GM12878 (cell line): ENCODE data around the gene DUOX1.

ENCODE experiments used
- CTCF ChIP-seq, 3 experiments: IDR thresholded peaks in 2 of 3; conservative IDR thresholded peaks in 1 of 3; 2 replicates each; pipeline ENCODE4 v1.5.1; 2011; ENCODE audit warnings: low read depth in 3 of 3, low read length in 3 of 3, mild to moderate bottlenecking in 3 of 3, control low read depth in 2 of 3, moderate library complexity in 2 of 3, inconsistent platforms in 1 of 3, mixed read lengths in 1 of 3; ENCODE audit not compliant: control insufficient read depth in 2 of 3, insufficient read depth in 1 of 3; ENCODE audit errors: extremely low read depth in 1 of 3
- EZH2 ChIP-seq: IDR thresholded peaks from 2 replicates; pipeline ENCODE4 v1.6.1; 2012; ENCODE audit warnings: low read depth, mild to moderate bottlenecking, control low read depth, inconsistent platforms, low read length, borderline replicate concordance; ENCODE audit not compliant: control insufficient read depth
- NBN ChIP-seq: fragments of 450-650 bp; IDR thresholded peaks from 2 replicates; pipeline ENCODE4 v1.6.1; 2016
- POLR2AphosphoS2 ChIP-seq: IDR thresholded peaks from 2 replicates; pipeline ENCODE4 v1.6.1; 2011; ENCODE audit warnings: low read depth, mild to moderate bottlenecking, low read length, improper control_type of control experiment, moderate library complexity
- USF2 ChIP-seq: IDR thresholded peaks from 2 replicates; pipeline ENCODE4 v1.6.1; 2011; ENCODE audit warnings: low read depth, low read length, improper control_type of control experiment, borderline replicate concordance

- TF ChIP-seq CTCF (IDR thresholded peaks at IDR 0.05 in 2 of 3, conservative IDR thresholded peaks at IDR 0.05 in 1 of 3; ENCODE audit: control insufficient read depth in 2 of 3, extremely low read depth in 1 of 3, insufficient read depth in 1 of 3, low read depth in 3 of 3, low read length in 3 of 3) (no peak), EZH2 (no peak), USF2 (no peak; the same call in 1 of the 2 replicates), NBN (peak; percentile 90), POLR2AphosphoS2 (no peak)
Measured at GRCh38 chr15:45187894-45188830, 58.4 kb downstream of the DUOX1 start, which contains the start of gene SHF.
